K562 (cell line): ENCODE results near the gene CBFA2T3. TPM values are rescaled to one million over a fixed set of nuclear protein-coding genes. Genes with fewer than 3 reads are reported as not detected.

Experiments used
- BHLHE40 ChIP-seq: IDR thresholded peaks from 2 replicates; pipeline ENCODE4 v1.6.1; 2011; ENCODE audit warnings: low read length, improper control_type of control experiment
- KLF6 ChIP-seq: fragments of 250-450 bp; sonication (Bioruptor Pico); IDR thresholded peaks from 2 replicates; pipeline ENCODE4 v1.4.0; 2020; ENCODE audit warnings: mild to moderate bottlenecking, moderate library complexity, borderline replicate concordance
- ZNF12 ChIP-seq: sonication (generic); formaldehyde crosslinking; IDR thresholded peaks from 2 replicates; pipeline ENCODE4 v1.4.0; 2020; ENCODE audit warnings: mild to moderate bottlenecking, missing genetic modification reagents
- ZNF583 ChIP-seq: fragments of 250-450 bp; sonication (Bioruptor Pico); IDR thresholded peaks from 2 replicates; pipeline ENCODE4 v1.4.0; 2020
- polyA plus RNA-seq, 8 experiments: library from polyadenylated mRNA; depleted of rRNA in 4 of 8; stranded (reverse) in 5 of 8; unstranded in 3 of 8; fragments of >200 nt; fragmentation: Nextera tagmentation in 2 of 8; fragmentation: Illumina TruSeq in 1 of 8; extraction: Ambion mirVana in 2 of 8; extraction: Trizol in 1 of 8; gene quantifications; 2 replicates each; pipeline versions ENCODE4 v1.2.1 to v1.2.3, GENCODE V29; 2011 to 2014; ENCODE audit warnings: inconsistent platforms in 1 of 8, missing spikeins in 1 of 8
- total RNA-seq, 7 experiments: library from RNA; depleted of rRNA in 6 of 7; stranded (reverse); fragments of >200 nt in 6 of 7; fragmentation: Illumina TruSeq in 2 of 7; extraction: Trizol in 2 of 7; gene quantifications; 2 replicates each; pipeline versions ENCODE4 v1.2.1 to v1.2.3, GENCODE V29; 2011 to 2021; ENCODE audit warnings: low replicate concordance in 1 of 7
- TF ChIP-seq, protein P1 (sequence below), 2 experiments: fragments of 450-650 bp; formaldehyde crosslinking in 1 of 2; IDR thresholded peaks; 2 replicates each; pipeline versions ENCODE4 v1.4.0 to v1.6.1; 2014 to 2020; ENCODE audit warnings: mild to moderate bottlenecking in 2 of 2, borderline replicate concordance in 1 of 2, low read depth in 1 of 2
- TF ChIP-seq, protein P2 (sequence below): sonication (generic); formaldehyde crosslinking; IDR thresholded peaks from 2 replicates; pipeline ENCODE4 v1.9.0; 2022; ENCODE audit warnings: mild to moderate bottlenecking, missing genetic modification reagents
- TF ChIP-seq, protein P3 (sequence below): fragments of 250-450 bp; sonication (Bioruptor Pico); IDR thresholded peaks from 2 replicates; pipeline ENCODE4 v1.4.0; 2020
- TF ChIP-seq, protein P4 (sequence below): sonication (generic); formaldehyde crosslinking; IDR thresholded peaks from 2 replicates; pipeline ENCODE4 v1.8.0; 2023; ENCODE audit warnings: mild to moderate bottlenecking, missing genetic modification reagents

CBFA2T3 gene
- total and polyA plus RNA-seq, 9 of the 15 experiments (the other 6 are each of a cell fraction or from before 2014, with no cell fraction given), result 2.3 to 145 (median 6.7) TPM

DNA sequence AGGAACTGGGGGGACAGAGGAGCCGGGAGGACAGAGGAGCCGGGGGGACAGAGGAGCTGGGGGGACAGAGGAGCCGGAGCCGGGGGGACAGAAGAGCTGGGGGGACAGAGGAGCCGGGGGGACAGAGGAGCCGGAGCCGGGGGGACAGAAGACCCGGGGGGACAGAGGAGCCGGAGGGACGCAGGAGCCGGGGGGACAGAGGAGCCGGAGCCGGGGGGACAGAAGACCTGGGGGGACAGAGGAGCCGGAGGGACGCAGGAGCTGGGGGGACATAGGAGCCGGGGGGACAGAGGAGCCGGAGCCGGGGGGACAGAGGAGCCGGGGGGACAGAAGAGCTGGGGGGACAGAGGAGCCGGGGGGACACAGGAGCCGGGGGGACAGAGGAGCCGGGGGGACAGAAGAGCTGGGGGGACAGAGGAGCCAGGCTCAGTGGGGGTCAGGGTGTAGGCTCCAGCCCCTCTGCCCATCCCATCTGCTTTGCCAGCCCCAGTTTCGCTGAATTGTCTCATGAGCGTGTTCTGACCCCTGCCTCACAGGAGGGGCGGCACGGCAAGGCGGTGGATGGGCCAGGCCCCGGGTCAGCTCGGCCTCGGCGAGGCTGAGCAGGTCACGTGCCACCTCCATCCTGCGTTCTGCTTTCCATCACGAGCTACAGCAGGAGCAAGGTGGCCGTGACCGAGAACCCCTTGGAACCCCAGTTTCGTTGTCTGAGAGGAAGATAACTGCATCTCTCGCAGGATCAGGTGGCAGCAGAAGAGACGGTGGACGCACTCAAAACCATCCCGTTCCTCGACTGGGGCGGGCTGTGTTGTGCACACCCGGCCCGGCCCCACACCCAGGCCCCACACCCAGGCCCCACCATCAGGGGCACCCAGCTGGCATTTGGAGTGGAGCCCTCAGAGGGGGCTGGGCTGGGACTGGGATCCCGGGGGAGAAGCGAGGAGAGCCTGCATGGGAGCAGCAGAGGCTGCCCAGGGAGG lies 26.1 kb upstream of the CBFA2T3 start (continued):
- TF ChIP-seq, protein P1, sequence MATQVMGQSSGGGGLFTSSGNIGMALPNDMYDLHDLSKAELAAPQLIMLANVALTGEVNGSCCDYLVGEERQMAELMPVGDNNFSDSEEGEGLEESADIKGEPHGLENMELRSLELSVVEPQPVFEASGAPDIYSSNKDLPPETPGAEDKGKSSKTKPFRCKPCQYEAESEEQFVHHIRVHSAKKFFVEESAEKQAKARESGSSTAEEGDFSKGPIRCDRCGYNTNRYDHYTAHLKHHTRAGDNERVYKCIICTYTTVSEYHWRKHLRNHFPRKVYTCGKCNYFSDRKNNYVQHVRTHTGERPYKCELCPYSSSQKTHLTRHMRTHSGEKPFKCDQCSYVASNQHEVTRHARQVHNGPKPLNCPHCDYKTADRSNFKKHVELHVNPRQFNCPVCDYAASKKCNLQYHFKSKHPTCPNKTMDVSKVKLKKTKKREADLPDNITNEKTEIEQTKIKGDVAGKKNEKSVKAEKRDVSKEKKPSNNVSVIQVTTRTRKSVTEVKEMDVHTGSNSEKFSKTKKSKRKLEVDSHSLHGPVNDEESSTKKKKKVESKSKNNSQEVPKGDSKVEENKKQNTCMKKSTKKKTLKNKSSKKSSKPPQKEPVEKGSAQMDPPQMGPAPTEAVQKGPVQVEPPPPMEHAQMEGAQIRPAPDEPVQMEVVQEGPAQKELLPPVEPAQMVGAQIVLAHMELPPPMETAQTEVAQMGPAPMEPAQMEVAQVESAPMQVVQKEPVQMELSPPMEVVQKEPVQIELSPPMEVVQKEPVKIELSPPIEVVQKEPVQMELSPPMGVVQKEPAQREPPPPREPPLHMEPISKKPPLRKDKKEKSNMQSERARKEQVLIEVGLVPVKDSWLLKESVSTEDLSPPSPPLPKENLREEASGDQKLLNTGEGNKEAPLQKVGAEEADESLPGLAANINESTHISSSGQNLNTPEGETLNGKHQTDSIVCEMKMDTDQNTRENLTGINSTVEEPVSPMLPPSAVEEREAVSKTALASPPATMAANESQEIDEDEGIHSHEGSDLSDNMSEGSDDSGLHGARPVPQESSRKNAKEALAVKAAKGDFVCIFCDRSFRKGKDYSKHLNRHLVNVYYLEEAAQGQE (IDR thresholded peaks at IDR 0.05; ENCODE audit: borderline replicate concordance), result peak; percentile 12; the same call in 1 of the 2 replicates
- TF ChIP-seq, protein P1 (CRISPR knock-in tag; IDR thresholded peaks at IDR 0.05; ENCODE audit: low read depth), result no peak
- TF ChIP-seq ZNF12 (CRISPR knock-in tag) (0 out of 2 replicates have a peak, but pooled peaks have one; percentile 52), BHLHE40 (peak; percentile 94), KLF6 (CRISPR knock-in tag) (0 out of 2 replicates have a peak, but pooled peaks have one; percentile 25), ZNF583 (CRISPR knock-in tag) (peak; percentile 19; the same call in 1 of the 2 replicates)
- TF ChIP-seq, protein P2, sequence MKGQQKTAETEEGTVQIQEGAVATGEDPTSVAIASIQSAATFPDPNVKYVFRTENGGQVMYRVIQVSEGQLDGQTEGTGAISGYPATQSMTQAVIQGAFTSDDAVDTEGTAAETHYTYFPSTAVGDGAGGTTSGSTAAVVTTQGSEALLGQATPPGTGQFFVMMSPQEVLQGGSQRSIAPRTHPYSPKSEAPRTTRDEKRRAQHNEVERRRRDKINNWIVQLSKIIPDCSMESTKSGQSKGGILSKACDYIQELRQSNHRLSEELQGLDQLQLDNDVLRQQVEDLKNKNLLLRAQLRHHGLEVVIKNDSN (CRISPR knock-in tag), result peak; percentile 94
- TF ChIP-seq, protein P3, sequence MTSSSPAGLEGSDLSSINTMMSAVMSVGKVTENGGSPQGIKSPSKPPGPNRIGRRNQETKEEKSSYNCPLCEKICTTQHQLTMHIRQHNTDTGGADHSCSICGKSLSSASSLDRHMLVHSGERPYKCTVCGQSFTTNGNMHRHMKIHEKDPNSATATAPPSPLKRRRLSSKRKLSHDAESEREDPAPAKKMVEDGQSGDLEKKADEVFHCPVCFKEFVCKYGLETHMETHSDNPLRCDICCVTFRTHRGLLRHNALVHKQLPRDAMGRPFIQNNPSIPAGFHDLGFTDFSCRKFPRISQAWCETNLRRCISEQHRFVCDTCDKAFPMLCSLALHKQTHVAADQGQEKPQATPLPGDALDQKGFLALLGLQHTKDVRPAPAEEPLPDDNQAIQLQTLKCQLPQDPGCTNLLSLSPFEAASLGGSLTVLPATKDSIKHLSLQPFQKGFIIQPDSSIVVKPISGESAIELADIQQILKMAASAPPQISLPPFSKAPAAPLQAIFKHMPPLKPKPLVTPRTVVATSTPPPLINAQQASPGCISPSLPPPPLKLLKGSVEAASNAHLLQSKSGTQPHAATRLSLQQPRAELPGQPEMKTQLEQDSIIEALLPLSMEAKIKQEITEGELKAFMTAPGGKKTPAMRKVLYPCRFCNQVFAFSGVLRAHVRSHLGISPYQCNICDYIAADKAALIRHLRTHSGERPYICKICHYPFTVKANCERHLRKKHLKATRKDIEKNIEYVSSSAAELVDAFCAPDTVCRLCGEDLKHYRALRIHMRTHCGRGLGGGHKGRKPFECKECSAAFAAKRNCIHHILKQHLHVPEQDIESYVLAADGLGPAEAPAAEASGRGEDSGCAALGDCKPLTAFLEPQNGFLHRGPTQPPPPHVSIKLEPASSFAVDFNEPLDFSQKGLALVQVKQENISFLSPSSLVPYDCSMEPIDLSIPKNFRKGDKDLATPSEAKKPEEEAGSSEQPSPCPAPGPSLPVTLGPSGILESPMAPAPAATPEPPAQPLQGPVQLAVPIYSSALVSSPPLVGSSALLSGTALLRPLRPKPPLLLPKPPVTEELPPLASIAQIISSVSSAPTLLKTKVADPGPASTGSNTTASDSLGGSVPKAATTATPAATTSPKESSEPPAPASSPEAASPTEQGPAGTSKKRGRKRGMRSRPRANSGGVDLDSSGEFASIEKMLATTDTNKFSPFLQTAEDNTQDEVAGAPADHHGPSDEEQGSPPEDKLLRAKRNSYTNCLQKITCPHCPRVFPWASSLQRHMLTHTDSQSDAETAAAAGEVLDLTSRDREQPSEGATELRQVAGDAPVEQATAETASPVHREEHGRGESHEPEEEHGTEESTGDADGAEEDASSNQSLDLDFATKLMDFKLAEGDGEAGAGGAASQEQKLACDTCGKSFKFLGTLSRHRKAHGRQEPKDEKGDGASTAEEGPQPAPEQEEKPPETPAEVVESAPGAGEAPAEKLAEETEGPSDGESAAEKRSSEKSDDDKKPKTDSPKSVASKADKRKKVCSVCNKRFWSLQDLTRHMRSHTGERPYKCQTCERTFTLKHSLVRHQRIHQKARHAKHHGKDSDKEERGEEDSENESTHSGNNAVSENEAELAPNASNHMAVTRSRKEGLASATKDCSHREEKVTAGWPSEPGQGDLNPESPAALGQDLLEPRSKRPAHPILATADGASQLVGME (CRISPR knock-in tag), result peak; percentile 54; the same call in 1 of the 2 replicates
- TF ChIP-seq, protein P4, sequence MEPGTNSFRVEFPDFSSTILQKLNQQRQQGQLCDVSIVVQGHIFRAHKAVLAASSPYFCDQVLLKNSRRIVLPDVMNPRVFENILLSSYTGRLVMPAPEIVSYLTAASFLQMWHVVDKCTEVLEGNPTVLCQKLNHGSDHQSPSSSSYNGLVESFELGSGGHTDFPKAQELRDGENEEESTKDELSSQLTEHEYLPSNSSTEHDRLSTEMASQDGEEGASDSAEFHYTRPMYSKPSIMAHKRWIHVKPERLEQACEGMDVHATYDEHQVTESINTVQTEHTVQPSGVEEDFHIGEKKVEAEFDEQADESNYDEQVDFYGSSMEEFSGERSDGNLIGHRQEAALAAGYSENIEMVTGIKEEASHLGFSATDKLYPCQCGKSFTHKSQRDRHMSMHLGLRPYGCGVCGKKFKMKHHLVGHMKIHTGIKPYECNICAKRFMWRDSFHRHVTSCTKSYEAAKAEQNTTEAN (CRISPR knock-in tag), result 0 out of 2 replicates have a peak, but pooled peaks have one; percentile 32
